PC-3 (cell line): ENCODE results near the gene OR2T3.
"Not testable (repeated sequence)": the region's sequence is repeated elsewhere in the genome, so short reads cannot be mapped to it uniquely, and the experiment has no call there.

Experiments
- EZH2 ChIP-seq: fragments of 300-600 bp; sonication (generic); IDR thresholded peaks from one replicate; pipeline ENCODE4 v1.6.1; 2017; ENCODE audit warnings: antibody characterized with exemption, mild to moderate bottlenecking, low read length; ENCODE audit not compliant: unreplicated experiment
- TF ChIP-seq, protein P1 (sequence below): fragments of 300-600 bp; sonication (generic); conservative IDR thresholded peaks from 2 replicates; pipeline ENCODE4 v1.5.1; 2017; ENCODE audit warnings: antibody characterized with exemption, low read depth, mild to moderate bottlenecking, low read length

DNA sequence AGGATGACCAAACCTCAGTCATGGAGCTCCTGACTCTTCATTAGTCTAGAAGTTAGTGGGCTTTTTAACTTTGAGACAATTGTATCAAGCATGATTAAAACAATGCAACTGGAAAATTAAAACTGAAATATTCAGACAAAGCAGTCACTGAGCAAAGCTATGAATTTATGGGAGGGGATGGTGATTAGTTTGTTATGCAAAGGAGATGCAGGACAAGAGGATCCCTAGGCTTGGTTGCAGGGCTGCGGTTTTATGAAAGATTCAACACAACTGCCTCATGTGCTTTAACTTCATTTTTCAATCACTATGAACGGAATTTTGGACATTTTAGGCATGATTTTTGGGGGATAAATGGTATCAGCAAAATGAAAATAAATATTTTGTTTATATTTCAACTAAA lies 1.0 kb upstream of the OR2T3 start:
- TF ChIP-seq, protein P1, sequence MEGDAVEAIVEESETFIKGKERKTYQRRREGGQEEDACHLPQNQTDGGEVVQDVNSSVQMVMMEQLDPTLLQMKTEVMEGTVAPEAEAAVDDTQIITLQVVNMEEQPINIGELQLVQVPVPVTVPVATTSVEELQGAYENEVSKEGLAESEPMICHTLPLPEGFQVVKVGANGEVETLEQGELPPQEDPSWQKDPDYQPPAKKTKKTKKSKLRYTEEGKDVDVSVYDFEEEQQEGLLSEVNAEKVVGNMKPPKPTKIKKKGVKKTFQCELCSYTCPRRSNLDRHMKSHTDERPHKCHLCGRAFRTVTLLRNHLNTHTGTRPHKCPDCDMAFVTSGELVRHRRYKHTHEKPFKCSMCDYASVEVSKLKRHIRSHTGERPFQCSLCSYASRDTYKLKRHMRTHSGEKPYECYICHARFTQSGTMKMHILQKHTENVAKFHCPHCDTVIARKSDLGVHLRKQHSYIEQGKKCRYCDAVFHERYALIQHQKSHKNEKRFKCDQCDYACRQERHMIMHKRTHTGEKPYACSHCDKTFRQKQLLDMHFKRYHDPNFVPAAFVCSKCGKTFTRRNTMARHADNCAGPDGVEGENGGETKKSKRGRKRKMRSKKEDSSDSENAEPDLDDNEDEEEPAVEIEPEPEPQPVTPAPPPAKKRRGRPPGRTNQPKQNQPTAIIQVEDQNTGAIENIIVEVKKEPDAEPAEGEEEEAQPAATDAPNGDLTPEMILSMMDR: not testable (repeated sequence)
- TF ChIP-seq EZH2: not testable (repeated sequence)
